H9 (cell line): ENCODE results near the gene C4orf46. TPM values are rescaled to one million over a fixed set of nuclear protein-coding genes. Genes with fewer than 3 reads are reported as not detected.

ENCODE experiments used
- DNase-seq: peaks from one replicate; pipeline ENCODE4 v3.0.0-alpha.2; 2017
- H2AFZ ChIP-seq: one replicate; pipeline ENCODE4 v1.6.1; 2013; ENCODE audit warnings: mild to moderate bottlenecking, low read length, control low read depth, moderate library complexity
- H2AK5ac ChIP-seq: 2 replicates; pipeline ENCODE4 v1.6.1; 2013; ENCODE audit warnings: low read length, control low read depth, mixed read lengths; ENCODE audit not compliant: insufficient read length
- H2BK120ac ChIP-seq: one replicate; pipeline ENCODE4 v1.6.1; 2013; ENCODE audit warnings: low read depth, mild to moderate bottlenecking, low read length, control low read depth, inconsistent platforms; ENCODE audit not compliant: poor library complexity, severe bottlenecking
- H2BK12ac ChIP-seq: 2 replicates; pipeline ENCODE4 v1.6.1; 2013; ENCODE audit warnings: low read length, control low read depth, mixed read lengths, low read depth; ENCODE audit not compliant: insufficient read length
- H2BK15ac ChIP-seq: 2 replicates; pipeline ENCODE4 v1.6.1; 2013; ENCODE audit warnings: low read depth, low read length, control low read depth
- H2BK20ac ChIP-seq: one replicate; pipeline ENCODE4 v1.6.1; 2013; ENCODE audit warnings: low read depth, mild to moderate bottlenecking, low read length, control low read depth, inconsistent platforms; ENCODE audit not compliant: poor library complexity, severe bottlenecking
- H2BK5ac ChIP-seq: 2 replicates; pipeline ENCODE4 v1.6.1; 2013; ENCODE audit warnings: low read length, control low read depth, mixed read lengths; ENCODE audit not compliant: insufficient read length
- H3K14ac ChIP-seq: 2 replicates; pipeline ENCODE4 v1.6.1; 2013; ENCODE audit warnings: low read length, control low read depth; ENCODE audit not compliant: insufficient read depth
- H3K18ac ChIP-seq: 2 replicates; pipeline ENCODE4 v1.6.1; 2013; ENCODE audit warnings: low read depth, mild to moderate bottlenecking, mixed read lengths, low read length, control low read depth; ENCODE audit not compliant: insufficient read length
- H3K23ac ChIP-seq: 2 replicates; pipeline ENCODE4 v1.6.1; 2013; ENCODE audit warnings: low read length, control low read depth, mixed read lengths, low read depth; ENCODE audit not compliant: insufficient read length
- H3K23me2 ChIP-seq: 2 replicates; pipeline ENCODE4 v1.6.1; 2013; ENCODE audit warnings: low read depth, mild to moderate bottlenecking, mixed read lengths, low read length, control low read depth; ENCODE audit not compliant: insufficient read length, poor library complexity, severe bottlenecking
- H3K27ac ChIP-seq: 2 replicates; pipeline ENCODE4 v1.5.1; 2013; ENCODE audit warnings: low read length, control low read depth, mixed read lengths, low read depth; ENCODE audit not compliant: insufficient read length
- H3K27me3 ChIP-seq: 2 replicates; pipeline ENCODE4 v1.6.1; 2013; ENCODE audit warnings: low read length, control low read depth, inconsistent platforms; ENCODE audit not compliant: insufficient read depth
- H3K4ac ChIP-seq: 2 replicates; pipeline ENCODE4 v1.6.1; 2013; ENCODE audit warnings: low read depth, mild to moderate bottlenecking, control low read depth, inconsistent platforms, low read length, moderate library complexity
- H3K4me1 ChIP-seq: 2 replicates; pipeline ENCODE4 v1.6.1; 2013; ENCODE audit warnings: low read length, control low read depth, inconsistent platforms; ENCODE audit not compliant: insufficient read depth
- H3K4me2 ChIP-seq: 2 replicates; pipeline ENCODE4 v1.6.1; 2013; ENCODE audit warnings: low read length, control low read depth, mixed read lengths; ENCODE audit not compliant: insufficient read length, insufficient read depth
- H3K56ac ChIP-seq: 2 replicates; pipeline ENCODE4 v1.6.1; 2013; ENCODE audit warnings: low read depth, mild to moderate bottlenecking, mixed read lengths, low read length, control low read depth; ENCODE audit not compliant: insufficient read length
- H3K79me1 ChIP-seq: 2 replicates; pipeline ENCODE4 v1.6.1; 2013; ENCODE audit warnings: low read depth, mild to moderate bottlenecking, moderate library complexity, low read length, control low read depth, inconsistent platforms; ENCODE audit not compliant: insufficient read depth, poor library complexity, severe bottlenecking
- H3K79me2 ChIP-seq: 2 replicates; pipeline ENCODE4 v1.6.1; 2013; ENCODE audit warnings: low read length, control low read depth, inconsistent platforms; ENCODE audit not compliant: insufficient read depth
- H3K9ac ChIP-seq: 2 replicates; pipeline ENCODE4 v1.6.1; 2013; ENCODE audit warnings: low read length, control low read depth, mixed read lengths; ENCODE audit not compliant: insufficient read length; ENCODE audit errors: extremely low read depth
- H3K9me3 ChIP-seq: one replicate; pipeline ENCODE4 v1.6.1; 2013; ENCODE audit warnings: low read depth, low read length, inconsistent platforms; ENCODE audit not compliant: control insufficient read depth
- H3T11ph ChIP-seq: one replicate; pipeline ENCODE4 v1.6.1; 2013; ENCODE audit warnings: mild to moderate bottlenecking, low read length, control low read depth, inconsistent platforms
- H4K20me1 ChIP-seq: one replicate; pipeline ENCODE4 v1.6.1; 2013; ENCODE audit not compliant: control insufficient read depth, insufficient read length, insufficient read depth
- H4K5ac ChIP-seq: 2 replicates; pipeline ENCODE4 v1.6.1; 2013; ENCODE audit warnings: low read depth, mild to moderate bottlenecking, mixed read lengths, low read length, control low read depth; ENCODE audit not compliant: insufficient read length
- H4K8ac ChIP-seq: replicated peaks from 2 replicates; pipeline ENCODE4 v1.6.1; 2013; ENCODE audit warnings: low read length, control low read depth, mixed read lengths, low read depth; ENCODE audit not compliant: insufficient read length
- H4K91ac ChIP-seq: 2 replicates; pipeline ENCODE4 v1.6.1; 2013; ENCODE audit warnings: low read depth, mild to moderate bottlenecking, moderate library complexity, mixed read lengths, low read length, control low read depth; ENCODE audit not compliant: insufficient read length
- H3K27ac Mint-ChIP-seq, 3 experiments: 2 replicates in 2 of 3; 3 replicates in 1 of 3; pipeline ENCODE4 v1.8.0; 2020 to 2021; ENCODE audit warnings: mixed read lengths in 3 of 3, mild to moderate bottlenecking in 1 of 3, moderate library complexity in 1 of 3
- H3K27me3 Mint-ChIP-seq: 2 replicates; pipeline ENCODE4 v1.8.0; 2021; ENCODE audit warnings: low read depth, mild to moderate bottlenecking, moderate library complexity, mixed read lengths
- H3K36me3 Mint-ChIP-seq, 3 experiments: 2 replicates in 2 of 3; 3 replicates in 1 of 3; pipeline ENCODE4 v1.8.0; 2020 to 2021; ENCODE audit warnings: low read depth in 3 of 3, mixed read lengths in 3 of 3; ENCODE audit not compliant: insufficient read depth in 1 of 3
- H3K4me1 Mint-ChIP-seq, 2 experiments: 2 replicates each; pipeline ENCODE4 v1.8.0; 2020; ENCODE audit warnings: mixed read lengths in 2 of 2
- H3K4me3 Mint-ChIP-seq, 2 experiments: 2 replicates in 1 of 2; 3 replicates in 1 of 2; pipeline ENCODE4 v1.8.0; 2020 to 2021; ENCODE audit warnings: mild to moderate bottlenecking in 2 of 2, mixed read lengths in 2 of 2, moderate library complexity in 1 of 2
- H3K9me3 Mint-ChIP-seq, 2 experiments: 2 replicates in 1 of 2; 3 replicates in 1 of 2; pipeline ENCODE4 v1.8.0; 2020; ENCODE audit warnings: mild to moderate bottlenecking in 2 of 2, mixed read lengths in 2 of 2, moderate library complexity in 1 of 2
- WGBS: extraction: QIAGEN DNeasy Blood & Tissue Kit; methylation state at CpG from one replicate; pipeline ENCODE4 v1.1.7; 2013; ENCODE audit warnings: missing lambda C conversion rate, low lambda C conversion rate, mixed read lengths; ENCODE audit not compliant: insufficient read length; ENCODE audit errors: extremely low coverage; 5-methylcytosine and 5-hydroxymethylcytosine counted together
- total RNA-seq: library from RNA; stranded (reverse); gene quantifications from 2 replicates; pipeline ENCODE4 v1.2.1, GENCODE V29; 2021
- TF ChIP-seq, protein P1 (sequence below): fragments of 200-600 bp; sonication (generic); conservative IDR thresholded peaks from 3 replicates; pipeline ENCODE4 v1.8.0; 2021; ENCODE audit warnings: antibody characterized with exemption, mild to moderate bottlenecking

The C4orf46 gene
- total RNA-seq, 1 experiment from 2014 or later: 19.6 TPM

- H3K4me1 Mint-ChIP-seq: peaks cover 11 to 15% of the 10 kb centered on the region in 2 experiments
- Histone ChIP-seq H4K91ac (no peak overlapping the region), H3K18ac (no peak overlapping the region)
Observed at GRCh38 chr4:158673633-158674032, 1.9 kb upstream of the C4orf46 start.

More at GRCh38 chr4:158673633-158674032, 1.9 kb upstream of the C4orf46 start:
- no peak overlapping the region for H3K4me3 Mint-ChIP-seq
- no peak overlapping the region for H3K4me2 ChIP-seq
- H3K27ac ChIP-seq: no peak overlapping the region
- no peaks in the 10 kb centered on the region for H3K79me1 ChIP-seq
- no peaks in the 10 kb centered on the region for H3K9me3 Mint-ChIP-seq
- peaks cover 5% of the 10 kb centered on the region; the same call in 1 of the 2 replicates for H3K79me2 ChIP-seq
- H2BK15ac ChIP-seq: no peak overlapping the region
- H3K23ac ChIP-seq: no peak overlapping the region
- H2BK12ac ChIP-seq: no peak overlapping the region
- H2BK20ac ChIP-seq: no peak overlapping the region
- WGBS: no CpG with 5 or more reads among the region's 3 CpGs
- H4K20me1 ChIP-seq: no peaks in the 10 kb centered on the region
- no peak overlapping the region for H2AK5ac ChIP-seq
- no peak overlapping the region for H3T11ph ChIP-seq
- H2BK120ac ChIP-seq: no peak overlapping the region
- H4K5ac ChIP-seq: no peak overlapping the region
- no peaks in the 10 kb centered on the region for H3K9me3 ChIP-seq
- no peak overlapping the region for H3K56ac ChIP-seq
- peaks cover 13% of the 10 kb centered on the region for H3K23me2 ChIP-seq
- no peak overlapping the region for H2BK5ac ChIP-seq
- H3K27ac Mint-ChIP-seq: no peak overlapping the region
- H4K8ac ChIP-seq: no peak overlapping the region
- no peak for DNase-seq
- H2AFZ ChIP-seq: no peak overlapping the region
- TF ChIP-seq, protein P1, sequence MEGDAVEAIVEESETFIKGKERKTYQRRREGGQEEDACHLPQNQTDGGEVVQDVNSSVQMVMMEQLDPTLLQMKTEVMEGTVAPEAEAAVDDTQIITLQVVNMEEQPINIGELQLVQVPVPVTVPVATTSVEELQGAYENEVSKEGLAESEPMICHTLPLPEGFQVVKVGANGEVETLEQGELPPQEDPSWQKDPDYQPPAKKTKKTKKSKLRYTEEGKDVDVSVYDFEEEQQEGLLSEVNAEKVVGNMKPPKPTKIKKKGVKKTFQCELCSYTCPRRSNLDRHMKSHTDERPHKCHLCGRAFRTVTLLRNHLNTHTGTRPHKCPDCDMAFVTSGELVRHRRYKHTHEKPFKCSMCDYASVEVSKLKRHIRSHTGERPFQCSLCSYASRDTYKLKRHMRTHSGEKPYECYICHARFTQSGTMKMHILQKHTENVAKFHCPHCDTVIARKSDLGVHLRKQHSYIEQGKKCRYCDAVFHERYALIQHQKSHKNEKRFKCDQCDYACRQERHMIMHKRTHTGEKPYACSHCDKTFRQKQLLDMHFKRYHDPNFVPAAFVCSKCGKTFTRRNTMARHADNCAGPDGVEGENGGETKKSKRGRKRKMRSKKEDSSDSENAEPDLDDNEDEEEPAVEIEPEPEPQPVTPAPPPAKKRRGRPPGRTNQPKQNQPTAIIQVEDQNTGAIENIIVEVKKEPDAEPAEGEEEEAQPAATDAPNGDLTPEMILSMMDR: no peak
- H3K36me3 Mint-ChIP-seq: peaks cover 4 to 8% (median 5%) of the 10 kb centered on the region in 3 experiments
- H3K4ac ChIP-seq: no peak overlapping the region
- no peak overlapping the region for H3K14ac ChIP-seq
- H3K4me1 ChIP-seq: no peaks in the 10 kb centered on the region
- H3K9ac ChIP-seq: no peak overlapping the region
- no peaks in the 10 kb centered on the region for H3K27me3 Mint-ChIP-seq
- H3K27me3 ChIP-seq: no peaks in the 10 kb centered on the region
